ENCODE results near the gene RUNX1.

The RUNX1 gene

DNA sequence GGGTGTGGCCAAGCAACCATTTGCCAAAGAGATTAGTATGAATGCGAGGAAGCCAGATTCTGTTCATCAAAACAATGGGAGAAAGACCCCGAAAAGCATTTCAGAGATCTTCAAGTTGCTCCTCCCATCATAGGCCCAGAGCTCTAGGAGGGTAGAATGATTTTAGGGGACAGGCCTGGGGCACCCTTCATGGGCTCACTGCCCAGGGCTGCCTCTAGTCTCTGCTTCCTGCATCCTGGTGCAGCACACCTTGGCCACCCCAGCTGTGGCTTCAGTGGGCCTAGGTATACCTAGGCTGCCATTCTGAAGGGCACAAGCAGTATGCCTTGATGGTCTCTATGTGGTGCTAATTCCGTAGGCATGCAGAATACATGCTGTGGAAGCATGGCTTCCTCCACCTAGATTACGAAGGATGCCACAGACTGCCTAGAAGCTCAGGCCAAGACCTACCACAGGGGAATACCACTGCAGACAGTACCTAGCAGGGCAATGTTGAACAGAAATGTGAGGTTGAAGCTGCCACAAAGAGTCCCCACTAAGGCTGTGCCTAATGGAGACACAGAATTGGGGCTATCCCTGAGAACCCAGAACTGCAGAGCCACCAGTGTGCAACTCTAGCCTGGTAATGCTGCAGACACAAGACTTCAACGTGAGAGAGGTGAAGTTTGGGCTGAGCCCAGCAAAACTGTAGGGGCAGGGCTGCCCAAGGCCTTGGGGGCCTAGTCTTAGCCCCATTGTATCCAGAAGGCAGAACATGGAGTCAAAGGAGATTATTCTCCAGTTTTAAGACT lies 221.5 kb downstream of the RUNX1 start:
- DNase-seq (ENCODE audit: low read depth) = no peak
- no peak for TF ChIP-seq CTCF (IDR thresholded peaks at IDR 0.05; ENCODE audit: low read depth, low read length, missing control alignments)
- no peak overlapping the region for H3K4me3 ChIP-seq (ENCODE audit: low read depth, low read length)

DNA sequence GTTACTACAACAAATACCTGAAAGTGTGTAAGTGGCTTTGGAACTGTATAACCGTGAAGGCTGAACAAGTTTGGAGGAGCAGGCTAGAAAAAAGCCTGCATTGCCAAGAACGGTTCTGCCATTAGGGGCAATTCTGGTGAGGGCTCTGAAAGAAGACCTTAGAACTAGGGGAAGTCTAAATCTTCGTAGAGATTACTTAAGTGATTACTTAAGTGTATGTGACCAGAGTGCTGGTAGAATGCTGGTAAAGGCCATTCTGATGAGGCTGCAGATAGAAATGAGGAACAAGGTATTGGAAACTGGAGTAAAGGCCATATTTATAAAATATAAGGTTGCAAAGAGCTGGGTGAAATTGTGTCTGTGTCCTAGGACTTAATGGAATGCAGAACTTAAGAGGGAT lies 222.3 kb downstream of the RUNX1 start:
- no peak for TF ChIP-seq CTCF (IDR thresholded peaks at IDR 0.05; ENCODE audit: low read depth, low read length, missing control alignments)
- no peak overlapping the region for H3K4me3 ChIP-seq (ENCODE audit: low read depth, low read length)
- no peak for DNase-seq (ENCODE audit: low read depth)

- DNase-seq (ENCODE audit: low read depth) = no peak
- no peak for TF ChIP-seq CTCF (IDR thresholded peaks at IDR 0.05; ENCODE audit: low read depth, low read length, missing control alignments)
- no peak overlapping the region for H3K4me3 ChIP-seq (ENCODE audit: low read depth, low read length)
Observed at GRCh38 chr21:34825948-34826548, 223.1 kb downstream of the RUNX1 start.

GRCh38 chr21:34825101-34825500 lies 224.0 kb downstream of the RUNX1 start:
- TF ChIP-seq CTCF (IDR thresholded peaks at IDR 0.05; ENCODE audit: low read depth, low read length, missing control alignments) = no peak
- H3K4me3 ChIP-seq (ENCODE audit: low read depth, low read length) = no peak overlapping the region
- no peak for DNase-seq (ENCODE audit: low read depth)

DNA sequence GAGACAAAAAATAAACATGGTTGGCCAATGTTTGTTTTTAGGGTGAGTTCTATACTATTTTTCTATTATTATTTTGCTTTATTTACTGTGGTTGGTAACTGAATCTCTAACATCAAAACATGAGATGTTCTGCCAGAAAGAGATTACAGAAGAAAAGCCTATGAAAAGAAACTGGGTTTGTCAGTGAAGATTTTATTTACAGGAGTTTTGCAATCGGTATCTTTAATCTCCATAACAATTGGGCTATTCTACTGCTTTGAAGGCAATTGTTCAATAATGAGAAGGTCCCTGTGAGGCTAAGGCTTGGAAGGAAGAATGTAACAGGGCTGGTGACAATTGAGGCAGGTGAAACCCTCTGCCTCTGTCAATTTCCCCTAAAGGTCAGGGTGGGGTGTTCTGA lies 224.8 kb downstream of the RUNX1 start:
- DNase-seq (ENCODE audit: low read depth) = no peak
- H3K4me3 ChIP-seq (ENCODE audit: low read depth, low read length) = no peak overlapping the region
- TF ChIP-seq CTCF (IDR thresholded peaks at IDR 0.05; ENCODE audit: low read depth, low read length, missing control alignments) = no peak

DNA sequence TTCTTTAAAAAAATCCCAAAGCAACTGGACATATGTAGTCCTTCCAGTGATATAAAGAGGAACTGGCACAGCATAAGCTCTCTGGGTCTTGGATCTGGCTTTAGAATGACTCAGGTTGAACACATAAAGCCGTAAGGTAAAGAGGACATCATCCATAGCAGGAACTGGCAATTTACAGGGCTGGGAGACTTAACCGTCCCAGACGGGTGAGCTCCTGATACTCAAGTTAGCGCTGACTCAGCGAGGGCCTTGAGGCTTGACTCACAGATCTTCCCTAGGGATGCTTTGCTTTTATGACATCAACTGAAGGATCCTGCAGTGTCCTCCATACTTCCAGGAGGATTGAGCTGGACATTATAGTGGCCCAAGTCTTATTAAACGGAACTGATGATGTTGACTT lies 226.2 kb downstream of the RUNX1 start:
- H3K4me3 ChIP-seq (ENCODE audit: low read depth, low read length) = no peak overlapping the region
- DNase-seq (ENCODE audit: low read depth) = no peak
- no peak for TF ChIP-seq CTCF (IDR thresholded peaks at IDR 0.05; ENCODE audit: low read depth, low read length, missing control alignments)

DNA sequence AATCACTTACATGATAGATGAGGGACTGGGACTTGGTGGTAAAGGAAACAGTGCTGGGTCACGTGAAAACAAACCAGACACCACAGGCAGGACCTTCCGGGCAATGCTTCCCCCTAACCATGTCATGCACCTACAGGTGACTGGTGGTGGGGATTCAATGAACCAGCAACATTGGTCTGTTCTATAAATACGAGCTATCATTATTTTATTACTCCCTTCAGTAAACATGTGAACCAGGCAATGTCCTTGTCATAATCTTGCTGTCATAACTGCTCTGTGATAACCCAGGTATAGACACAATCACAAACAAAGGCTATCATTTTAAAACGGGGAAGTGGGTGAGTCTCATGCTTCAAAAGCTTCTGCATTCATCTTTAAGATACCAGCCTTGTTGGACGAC lies 226.9 kb downstream of the RUNX1 start:
- H3K4me3 ChIP-seq (ENCODE audit: low read depth, low read length) = no peak overlapping the region
- TF ChIP-seq CTCF (IDR thresholded peaks at IDR 0.05; ENCODE audit: low read depth, low read length, missing control alignments) = no peak
- DNase-seq (ENCODE audit: low read depth) = no peak

Measured in GM12864 (cell line).